Neural cell (in vitro differentiated cells): ENCODE measurements around the gene SETD5.

Experiments used
- EZH2 ChIP-seq: fragments of 200-600, 300-800 bp; shearing (Covaris generic), sonication (generic); IDR thresholded peaks from 2 replicates; pipeline ENCODE4 v1.6.1; 2014; ENCODE audit warnings: antibody characterized with exemption, low read length, borderline replicate concordance, mild to moderate bottlenecking; ENCODE audit not compliant: insufficient read depth, poor library complexity, severe bottlenecking
- MXI1 ChIP-seq: fragments of 450-650 bp; conservative IDR thresholded peaks from 2 replicates; pipeline ENCODE4 v1.6.1; 2014; ENCODE audit warnings: antibody characterized with exemption, mild to moderate bottlenecking; ENCODE audit not compliant: poor library complexity, severe bottlenecking
- POLR2AphosphoS5 ChIP-seq: IDR thresholded peaks from 2 replicates; pipeline ENCODE4 v1.6.1; 2012
- RAD21 ChIP-seq: fragments of 450-650 bp; conservative IDR thresholded peaks from 2 replicates; pipeline ENCODE4 v1.6.1; 2014; ENCODE audit warnings: antibody characterized with exemption, mild to moderate bottlenecking, moderate library complexity
- REST ChIP-seq: IDR thresholded peaks from 2 replicates; pipeline ENCODE4 v1.6.1; 2012; ENCODE audit warnings: borderline replicate concordance
- SMC3 ChIP-seq: fragments of 450-650 bp; conservative IDR thresholded peaks from 2 replicates; pipeline ENCODE4 v1.6.1; 2014; ENCODE audit warnings: antibody characterized with exemption, mild to moderate bottlenecking, moderate library complexity; ENCODE audit not compliant: poor library complexity
- TF ChIP-seq, protein P1 (sequence below): fragments of 450-650 bp; IDR thresholded peaks from 2 replicates; pipeline ENCODE4 v1.5.1; 2014; ENCODE audit warnings: antibody characterized with exemption, mild to moderate bottlenecking, moderate library complexity; ENCODE audit not compliant: poor library complexity, severe bottlenecking

- TF ChIP-seq, protein P1, sequence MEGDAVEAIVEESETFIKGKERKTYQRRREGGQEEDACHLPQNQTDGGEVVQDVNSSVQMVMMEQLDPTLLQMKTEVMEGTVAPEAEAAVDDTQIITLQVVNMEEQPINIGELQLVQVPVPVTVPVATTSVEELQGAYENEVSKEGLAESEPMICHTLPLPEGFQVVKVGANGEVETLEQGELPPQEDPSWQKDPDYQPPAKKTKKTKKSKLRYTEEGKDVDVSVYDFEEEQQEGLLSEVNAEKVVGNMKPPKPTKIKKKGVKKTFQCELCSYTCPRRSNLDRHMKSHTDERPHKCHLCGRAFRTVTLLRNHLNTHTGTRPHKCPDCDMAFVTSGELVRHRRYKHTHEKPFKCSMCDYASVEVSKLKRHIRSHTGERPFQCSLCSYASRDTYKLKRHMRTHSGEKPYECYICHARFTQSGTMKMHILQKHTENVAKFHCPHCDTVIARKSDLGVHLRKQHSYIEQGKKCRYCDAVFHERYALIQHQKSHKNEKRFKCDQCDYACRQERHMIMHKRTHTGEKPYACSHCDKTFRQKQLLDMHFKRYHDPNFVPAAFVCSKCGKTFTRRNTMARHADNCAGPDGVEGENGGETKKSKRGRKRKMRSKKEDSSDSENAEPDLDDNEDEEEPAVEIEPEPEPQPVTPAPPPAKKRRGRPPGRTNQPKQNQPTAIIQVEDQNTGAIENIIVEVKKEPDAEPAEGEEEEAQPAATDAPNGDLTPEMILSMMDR, result no peak
- no peak for TF ChIP-seq EZH2
- TF ChIP-seq MXI1, result no peak
- TF ChIP-seq POLR2AphosphoS5, result no peak
- no peak for TF ChIP-seq RAD21
- no peak for TF ChIP-seq REST
- no peak for TF ChIP-seq SMC3
These were observed 116.9 kb downstream of the SETD5 start for GRCh38 chr3:9514306-9514705.
